ENCODE measurements around the gene VPS36.
A peak's percentile ranks its signal among the peaks of the same experiment; 100 is the strongest.
"Not testable (repeated sequence)": the region's sequence is repeated elsewhere in the genome, so short reads cannot be mapped to it uniquely, and the experiment has no call there.

The VPS36 gene

GRCh38 chr13:52428295-52428694 lies 22.1 kb downstream of the VPS36 start:
- no peak for TF ChIP-seq CTCF (IDR thresholded peaks at IDR 0.05; ENCODE audit: extremely low read depth, insufficient read depth, missing control alignments)
- in situ Hi-C loops (cut with MboI; ENCODE audit: low pct_unique_long_range_greater_than_20kb, low sequenced_read_pairs, unreplicated experiment): no loop called here
- DNase-seq (ENCODE audit: low spot score): no peak

GRCh38 chr13:52421216-52421615 lies 29.2 kb downstream of the VPS36 start:
- no peak for DNase-seq (ENCODE audit: low spot score)
- TF ChIP-seq CTCF (IDR thresholded peaks at IDR 0.05; ENCODE audit: extremely low read depth, insufficient read depth, missing control alignments): no peak
- in situ Hi-C loops (cut with MboI; ENCODE audit: low pct_unique_long_range_greater_than_20kb, low sequenced_read_pairs, unreplicated experiment): no loop called here

GRCh38 chr13:52419080-52419479 lies 31.4 kb downstream of the VPS36 start:
- DNase-seq (ENCODE audit: low spot score): no peak
- in situ Hi-C loops (cut with MboI; ENCODE audit: low pct_unique_long_range_greater_than_20kb, low sequenced_read_pairs, unreplicated experiment): no loop called here
- no peak for TF ChIP-seq CTCF (IDR thresholded peaks at IDR 0.05; ENCODE audit: extremely low read depth, insufficient read depth, missing control alignments)

- no peak for TF ChIP-seq CTCF (IDR thresholded peaks at IDR 0.05; ENCODE audit: extremely low read depth, insufficient read depth, missing control alignments)
- no peak for DNase-seq (ENCODE audit: low spot score)
- in situ Hi-C loops (cut with MboI; ENCODE audit: low pct_unique_long_range_greater_than_20kb, low sequenced_read_pairs, unreplicated experiment): no loop called here
Observed at GRCh38 chr13:52414963-52415362, 35.5 kb downstream of the VPS36 start.

GRCh38 chr13:52414051-52414450 lies 36.4 kb downstream of the VPS36 start:
- in situ Hi-C loops (cut with MboI; ENCODE audit: low pct_unique_long_range_greater_than_20kb, low sequenced_read_pairs, unreplicated experiment): no loop called here
- no peak for DNase-seq (ENCODE audit: low spot score)
- no peak for TF ChIP-seq CTCF (IDR thresholded peaks at IDR 0.05; ENCODE audit: extremely low read depth, insufficient read depth, missing control alignments)

- TF ChIP-seq CTCF (IDR thresholded peaks at IDR 0.05; ENCODE audit: extremely low read depth, insufficient read depth, missing control alignments): no peak
- in situ Hi-C loops (cut with MboI; ENCODE audit: low pct_unique_long_range_greater_than_20kb, low sequenced_read_pairs, unreplicated experiment): no loop called here
Observed at GRCh38 chr13:52412128-52412527, 38.3 kb downstream of the VPS36 start.

DNA sequence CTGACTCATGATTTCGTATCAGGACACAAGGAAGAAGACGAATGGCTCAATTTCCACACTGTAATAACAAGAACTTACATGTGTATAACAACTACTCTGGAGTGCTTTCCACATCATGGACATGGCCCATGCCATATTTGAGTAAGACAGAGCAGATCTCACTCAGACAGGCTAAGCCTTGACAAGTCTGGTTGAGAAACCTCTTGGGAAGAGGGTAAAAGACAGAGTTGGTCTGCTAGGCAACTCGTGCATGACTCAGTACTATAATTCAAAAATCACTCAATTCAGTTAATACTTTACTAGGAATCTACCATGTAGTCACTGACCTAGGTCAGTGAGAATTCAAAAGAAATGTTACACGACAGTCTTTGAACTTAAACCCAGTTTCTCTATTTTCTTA lies 38.8 kb downstream of the VPS36 start:
- in situ Hi-C loops (cut with MboI; ENCODE audit: low pct_unique_long_range_greater_than_20kb, low sequenced_read_pairs, unreplicated experiment): no loop called here
- no peak for TF ChIP-seq CTCF (IDR thresholded peaks at IDR 0.05; ENCODE audit: extremely low read depth, insufficient read depth, missing control alignments)

More at GRCh38 chr13:52412128-52412527, 38.3 kb downstream of the VPS36 start:
- DNase-seq (ENCODE audit: low spot score): no peak

DNA sequence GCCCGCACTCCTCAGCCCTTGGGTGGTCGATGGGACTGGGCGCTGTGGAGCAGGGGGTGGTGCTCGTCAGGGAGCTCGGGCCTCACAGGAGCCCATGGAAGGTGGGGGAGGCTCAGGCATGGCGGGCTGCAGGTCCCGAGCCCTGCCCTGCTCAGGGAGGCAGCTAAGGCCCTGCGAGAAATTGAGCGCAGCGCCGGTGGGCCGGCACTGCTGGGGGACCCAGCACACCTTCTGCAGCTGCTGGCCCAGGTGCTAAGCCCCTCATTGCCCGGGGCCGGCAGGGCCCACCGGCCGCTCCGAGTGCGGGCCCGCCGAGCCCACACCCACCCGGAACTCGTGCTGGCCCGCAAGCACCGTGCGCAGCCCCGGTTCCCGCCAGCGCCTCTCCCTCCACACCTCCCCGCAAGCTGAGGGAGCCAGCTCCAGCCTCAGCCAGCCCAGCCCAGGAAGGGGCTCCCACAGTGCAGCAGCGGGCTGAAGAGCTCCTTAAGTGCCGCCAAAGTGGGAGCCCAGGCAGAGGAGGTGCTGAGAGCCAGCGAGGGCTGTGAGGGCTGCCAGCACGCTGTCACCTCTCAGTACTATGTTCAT lies 42.3 kb downstream of the VPS36 start:
- DNase-seq (ENCODE audit: low spot score); in situ Hi-C loops (cut with MboI; ENCODE audit: low pct_unique_long_range_greater_than_20kb, low sequenced_read_pairs, unreplicated experiment): not testable (repeated sequence)

More for the DNA sequence above, 38.8 kb downstream of the VPS36 start:
- peak; percentile 31 for DNase-seq (ENCODE audit: low spot score)

DNA sequence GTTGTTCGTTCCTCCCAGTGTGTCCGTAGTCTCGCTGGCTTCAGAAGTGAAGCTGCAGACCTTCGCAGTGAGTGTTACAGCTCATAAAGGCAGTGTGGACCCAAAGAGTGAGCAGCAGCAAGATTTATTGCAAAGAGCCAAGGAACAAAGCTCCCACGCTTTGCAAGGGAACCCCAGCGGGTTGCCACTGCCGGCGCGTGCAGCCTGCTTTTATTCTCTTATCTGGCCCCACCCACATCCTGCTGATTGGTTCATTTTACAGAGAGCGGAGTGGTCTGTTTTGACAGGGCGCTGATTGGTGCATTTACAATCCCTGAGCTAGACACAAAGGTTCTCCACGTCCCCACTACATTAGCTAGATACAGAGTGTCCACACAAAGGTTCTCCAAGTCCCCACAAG lies 43.0 kb downstream of the VPS36 start:
- DNase-seq (ENCODE audit: low spot score); in situ Hi-C loops (cut with MboI; ENCODE audit: low pct_unique_long_range_greater_than_20kb, low sequenced_read_pairs, unreplicated experiment): not testable (repeated sequence)
